GM13977 (cell line): ENCODE measurements around the gene TUFT1.
A peak's percentile ranks its signal among the peaks of the same experiment; 100 is the strongest.

Experiments used
- DNase-seq: peaks from one replicate; pipeline ENCODE4 v3.0.0; 2012; ENCODE audit warnings: low spot score
- CTCF ChIP-seq: IDR thresholded peaks from 2 replicates; pipeline ENCODE4 v1.5.1; 2012; ENCODE audit warnings: mild to moderate bottlenecking, control low read depth; ENCODE audit not compliant: insufficient read depth; ENCODE audit errors: extremely low read depth, missing control alignments
- in situ Hi-C: fragments of 300-500 bp; cut with MboI; formaldehyde crosslinking; loops from one replicate; pipeline ENCODE4 v1.12.0; 2022; ENCODE audit warnings: low sequenced_read_pairs, low pct_unique_long_range_greater_than_20kb, mixed read lengths, inconsistent platforms; ENCODE audit not compliant: unreplicated experiment

Gene TUFT1

DNA sequence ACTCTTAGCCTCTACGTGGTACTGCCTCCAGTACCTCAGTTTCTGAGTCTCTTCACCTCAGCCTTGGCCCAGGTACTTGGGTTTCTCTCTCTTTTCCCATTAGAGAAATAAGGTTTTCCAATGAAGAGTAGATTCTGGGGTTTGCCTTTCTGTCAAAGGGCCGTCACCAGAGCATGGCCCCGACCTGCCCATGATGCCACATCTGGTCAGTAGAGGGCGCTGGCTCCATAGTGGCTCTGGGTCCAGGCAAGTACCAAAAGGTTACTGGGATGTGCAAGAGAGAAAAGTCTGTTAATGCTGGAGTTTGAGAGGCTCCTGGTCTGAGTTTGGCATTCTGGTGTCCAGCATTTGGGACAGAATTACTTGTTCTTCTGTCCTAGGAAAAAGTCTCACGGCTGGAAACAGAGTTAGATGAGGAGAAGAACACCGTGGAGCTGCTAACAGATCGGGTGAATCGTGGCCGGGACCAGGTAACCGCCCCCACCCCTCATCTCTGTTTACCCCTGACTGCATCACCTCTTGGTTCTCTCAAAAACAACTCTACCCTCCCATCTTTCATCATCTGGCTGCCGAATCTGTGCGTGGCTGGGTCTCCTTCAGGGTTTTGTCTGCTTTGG, 5.3 kb upstream of the TUFT1 start:
- in situ Hi-C loops, result no loop called here
- TF ChIP-seq CTCF, result peak; percentile 90
- peak; percentile 79 for DNase-seq

DNA sequence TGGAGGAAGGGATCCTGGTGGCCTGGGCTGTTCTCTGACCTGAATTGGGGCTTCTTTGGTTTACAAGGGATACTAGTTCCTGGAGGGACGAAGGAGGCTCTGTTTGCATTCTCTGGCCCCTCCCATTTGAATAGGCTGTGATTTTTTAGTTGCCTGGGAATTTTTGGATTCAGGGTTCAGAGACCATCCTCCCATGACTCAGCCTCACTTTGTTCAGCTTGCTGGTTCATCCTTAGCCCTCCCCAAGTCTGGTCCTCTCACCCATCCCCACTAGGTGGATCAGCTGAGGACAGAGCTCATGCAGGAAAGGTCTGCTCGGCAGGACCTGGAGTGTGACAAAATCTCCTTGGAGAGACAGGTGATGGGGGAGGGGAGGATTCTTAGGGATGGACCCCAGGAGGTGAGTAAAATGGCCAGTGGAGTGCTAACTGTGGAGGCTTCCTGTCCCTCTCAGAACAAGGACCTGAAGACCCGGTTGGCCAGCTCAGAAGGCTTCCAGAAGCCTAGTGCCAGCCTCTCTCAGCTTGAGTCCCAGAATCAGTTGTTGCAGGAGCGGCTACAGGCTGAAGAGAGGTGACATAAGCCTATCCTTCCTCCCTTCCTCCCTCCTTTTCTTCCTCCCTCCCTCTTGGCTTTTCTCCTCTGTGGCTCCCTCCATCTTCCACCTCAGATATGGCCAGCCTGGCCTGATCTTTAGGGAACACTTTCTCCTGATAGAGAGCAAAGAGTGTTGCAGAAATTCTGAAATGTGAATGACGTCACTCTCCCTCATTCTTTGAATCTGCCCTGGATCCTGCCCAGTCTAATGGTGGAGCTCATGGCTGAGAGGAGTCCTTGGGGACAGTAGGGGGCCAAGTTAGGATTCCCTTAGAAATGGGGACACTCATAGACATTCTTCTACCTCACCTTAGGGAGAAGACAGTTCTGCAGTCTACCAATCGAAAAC, 4.5 kb upstream of the TUFT1 start:
- in situ Hi-C loops, result no loop called here
- no peak for DNase-seq
- no peak for TF ChIP-seq CTCF

DNA sequence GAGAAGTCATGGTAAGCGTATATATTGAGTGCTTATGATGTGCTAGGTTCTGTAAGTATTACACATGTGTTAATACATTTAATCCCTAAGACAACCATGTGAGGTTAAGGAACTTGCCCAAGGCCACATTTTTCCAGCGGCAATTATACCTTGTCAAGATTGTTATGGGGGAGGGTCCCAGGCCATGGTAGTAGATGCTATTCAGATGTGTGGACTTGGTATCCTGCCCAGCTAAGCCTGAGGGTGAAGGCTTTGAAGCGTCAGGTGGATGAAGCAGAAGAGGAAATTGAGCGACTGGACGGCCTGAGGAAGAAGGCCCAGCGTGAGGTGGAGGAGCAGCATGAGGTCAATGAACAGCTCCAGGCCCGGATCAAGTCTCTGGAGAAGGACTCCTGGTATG, 3.6 kb upstream of the TUFT1 start:
- TF ChIP-seq CTCF, result no peak
- in situ Hi-C loops, result no loop called here
- no peak for DNase-seq

DNA sequence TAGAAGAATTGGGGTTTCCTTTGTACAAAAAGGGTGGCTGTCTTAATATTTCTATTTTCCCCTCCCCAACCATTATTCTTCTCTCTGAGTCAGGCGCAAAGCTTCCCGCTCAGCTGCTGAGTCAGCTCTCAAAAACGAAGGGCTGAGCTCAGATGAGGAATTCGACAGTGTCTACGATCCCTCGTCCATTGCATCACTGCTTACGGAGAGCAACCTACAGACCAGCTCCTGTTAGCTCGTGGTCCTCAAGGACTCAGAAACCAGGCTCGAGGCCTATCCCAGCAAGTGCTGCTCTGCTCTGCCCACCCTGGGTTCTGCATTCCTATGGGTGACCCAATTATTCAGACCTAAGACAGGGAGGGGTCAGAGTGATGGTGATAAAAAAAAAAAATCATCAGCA, 3.0 kb upstream of the TUFT1 start:
- no peak for TF ChIP-seq CTCF
- in situ Hi-C loops, result no loop called here
- no peak for DNase-seq

DNA sequence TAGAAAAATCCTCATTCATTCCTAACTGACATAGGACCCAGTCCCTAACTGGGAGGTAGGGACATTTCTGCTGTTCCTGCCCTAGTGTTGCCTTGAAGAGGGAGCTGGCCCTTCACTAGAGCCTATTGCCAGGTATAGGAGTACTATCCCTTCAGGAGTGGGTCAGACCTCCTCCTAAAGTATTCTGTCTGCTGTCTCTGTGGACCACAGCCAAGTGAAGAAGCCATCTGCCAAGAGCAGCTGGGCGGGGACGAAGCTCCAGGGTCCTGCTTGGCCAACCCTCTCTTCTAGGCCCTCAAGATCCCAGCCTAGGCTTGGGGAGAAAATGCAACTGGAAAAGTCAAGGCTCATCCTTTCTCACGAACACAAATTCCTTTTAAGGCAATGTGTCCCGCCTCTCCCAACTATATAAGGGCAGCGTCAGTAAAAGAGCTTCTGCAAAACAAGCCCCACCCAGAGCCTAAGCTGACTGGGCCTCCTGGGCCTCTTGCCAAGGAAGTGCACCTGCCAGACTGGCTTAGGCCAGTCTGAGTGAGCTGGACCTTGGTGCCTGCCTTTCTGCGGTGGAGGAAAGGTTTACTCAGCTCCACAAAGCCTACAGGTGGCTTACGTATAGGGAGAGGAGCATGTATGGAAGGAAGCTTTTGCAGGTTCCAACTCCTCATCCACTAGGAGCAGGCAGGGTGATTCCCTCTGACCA, 638 bp upstream of the TUFT1 start:
- in situ Hi-C loops, result no loop called here
- TF ChIP-seq CTCF, result no peak
- peak; percentile 56 for DNase-seq

DNA sequence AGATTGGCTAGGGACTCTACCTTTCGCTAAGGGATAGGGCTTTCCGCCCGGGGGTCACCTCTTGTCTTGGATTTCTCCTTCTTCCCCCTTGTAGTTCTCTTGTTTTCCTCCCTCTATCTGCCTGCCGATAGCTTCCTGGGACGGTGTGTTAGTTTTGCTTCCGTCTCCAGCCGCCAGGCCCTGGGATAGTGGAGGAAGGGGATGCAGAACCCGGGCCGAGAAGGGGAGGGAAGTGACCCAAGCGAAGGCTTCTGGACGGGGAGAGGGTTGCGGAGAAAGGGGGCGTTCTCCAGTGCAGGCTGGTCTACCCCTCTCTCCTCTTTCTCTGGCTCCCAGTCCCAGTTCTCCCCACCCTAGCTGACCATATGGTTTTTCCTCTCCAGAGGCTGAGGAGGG, 871 bp downstream of the TUFT1 start:
- in situ Hi-C loops, result no loop called here
- no peak for DNase-seq
- no peak for TF ChIP-seq CTCF
